GM08714 (cell line): ENCODE results near the gene RAB40B.

Experiments
- H3K4me3 ChIP-seq: fragments of 200-500 bp; sonication (Bioruptor generic); 2 replicates; pipeline ENCODE4 v1.5.1; 2014; ENCODE audit warnings: mild to moderate bottlenecking, low read length, inconsistent platforms
- ZNF274 ChIP-seq: IDR thresholded peaks from 2 replicates; pipeline ENCODE4 v1.6.1; 2012; ENCODE audit warnings: mild to moderate bottlenecking, low read depth, low read length

The RAB40B gene

GRCh38 chr17:82627405-82627804 lies 71.1 kb downstream of the RAB40B start:
- no peak for TF ChIP-seq ZNF274

DNA sequence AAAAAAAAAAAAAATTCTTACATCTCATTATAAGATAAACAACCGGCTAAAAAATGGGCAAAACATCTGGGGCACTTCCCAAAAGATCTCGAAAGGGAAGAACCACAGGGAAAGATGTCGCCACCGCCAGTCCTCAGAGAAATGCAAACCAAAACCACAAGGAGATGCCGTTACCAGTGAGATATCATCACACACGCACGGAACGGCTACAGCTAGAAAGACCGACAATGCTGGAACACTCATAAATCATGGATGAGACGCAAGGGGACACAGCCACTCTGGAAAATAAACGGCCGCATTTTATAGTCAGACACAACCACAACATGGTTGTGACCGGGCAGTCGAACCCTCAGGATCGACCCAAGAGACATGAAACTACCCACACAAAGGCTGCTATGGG lies 74.8 kb downstream of the RAB40B start:
- no peak overlapping the region for H3K4me3 ChIP-seq
- no peak for TF ChIP-seq ZNF274

More at GRCh38 chr17:82627405-82627804, 71.1 kb downstream of the RAB40B start:
- H3K4me3 ChIP-seq: no peak overlapping the region

DNA sequence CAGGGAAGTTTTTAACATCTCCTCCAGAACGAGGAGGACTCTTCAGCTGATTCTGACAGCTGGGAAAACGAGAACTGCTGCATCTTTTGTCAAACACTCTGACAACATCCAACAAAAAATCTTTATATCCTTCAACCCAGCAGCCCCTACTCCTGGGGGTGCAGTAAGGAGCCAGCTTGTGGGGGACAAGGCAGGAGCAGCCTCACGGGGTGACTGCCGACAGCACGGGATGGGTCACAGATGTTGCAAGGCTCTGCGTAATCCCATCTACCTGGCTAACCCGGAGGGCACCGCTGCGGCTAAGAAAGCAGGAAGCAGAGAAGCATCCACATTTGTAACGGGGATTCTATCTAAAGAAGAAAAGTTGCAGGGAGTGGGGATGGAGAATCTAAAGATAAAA lies 78.9 kb downstream of the RAB40B start:
- no peak overlapping the region for H3K4me3 ChIP-seq
- no peak for TF ChIP-seq ZNF274

- no peak overlapping the region for H3K4me3 ChIP-seq
- TF ChIP-seq ZNF274: no peak
These were observed 79.3 kb downstream of the RAB40B start for GRCh38 chr17:82619211-82619610.

DNA sequence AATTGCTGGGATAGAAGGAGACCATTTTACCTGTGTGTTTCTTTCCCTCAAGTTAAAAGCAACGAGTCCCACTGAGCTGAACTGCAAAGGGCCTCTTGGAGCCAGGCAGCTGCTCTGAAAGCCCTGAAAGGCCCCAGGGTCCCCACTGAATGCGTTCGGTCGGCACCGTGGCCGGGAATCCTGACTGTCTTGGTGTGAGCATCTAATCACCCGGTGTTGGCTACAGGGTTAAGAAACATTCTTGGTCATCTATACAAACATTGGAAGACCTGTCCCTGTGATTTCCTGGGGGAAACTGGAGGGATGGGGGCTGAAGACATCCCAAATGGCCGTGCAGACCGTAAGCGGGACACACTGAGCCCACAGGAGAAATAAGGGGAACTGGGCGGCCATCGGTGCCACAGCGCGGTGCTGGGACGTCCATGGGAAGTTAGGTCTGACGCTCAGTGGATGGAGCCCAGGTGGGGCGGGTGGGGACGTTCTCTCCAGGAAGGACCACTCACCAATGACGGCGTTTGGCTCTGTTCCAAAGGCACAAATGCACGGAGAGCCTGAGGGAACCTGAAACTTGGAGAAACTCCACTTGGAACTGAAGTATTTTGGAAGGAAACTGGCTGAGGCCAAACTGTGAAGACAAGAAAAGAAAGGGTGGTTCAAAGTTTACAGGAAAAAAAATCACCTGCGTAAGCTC lies 82.3 kb downstream of the RAB40B start:
- TF ChIP-seq ZNF274: no peak
- no peak overlapping the region for H3K4me3 ChIP-seq

DNA sequence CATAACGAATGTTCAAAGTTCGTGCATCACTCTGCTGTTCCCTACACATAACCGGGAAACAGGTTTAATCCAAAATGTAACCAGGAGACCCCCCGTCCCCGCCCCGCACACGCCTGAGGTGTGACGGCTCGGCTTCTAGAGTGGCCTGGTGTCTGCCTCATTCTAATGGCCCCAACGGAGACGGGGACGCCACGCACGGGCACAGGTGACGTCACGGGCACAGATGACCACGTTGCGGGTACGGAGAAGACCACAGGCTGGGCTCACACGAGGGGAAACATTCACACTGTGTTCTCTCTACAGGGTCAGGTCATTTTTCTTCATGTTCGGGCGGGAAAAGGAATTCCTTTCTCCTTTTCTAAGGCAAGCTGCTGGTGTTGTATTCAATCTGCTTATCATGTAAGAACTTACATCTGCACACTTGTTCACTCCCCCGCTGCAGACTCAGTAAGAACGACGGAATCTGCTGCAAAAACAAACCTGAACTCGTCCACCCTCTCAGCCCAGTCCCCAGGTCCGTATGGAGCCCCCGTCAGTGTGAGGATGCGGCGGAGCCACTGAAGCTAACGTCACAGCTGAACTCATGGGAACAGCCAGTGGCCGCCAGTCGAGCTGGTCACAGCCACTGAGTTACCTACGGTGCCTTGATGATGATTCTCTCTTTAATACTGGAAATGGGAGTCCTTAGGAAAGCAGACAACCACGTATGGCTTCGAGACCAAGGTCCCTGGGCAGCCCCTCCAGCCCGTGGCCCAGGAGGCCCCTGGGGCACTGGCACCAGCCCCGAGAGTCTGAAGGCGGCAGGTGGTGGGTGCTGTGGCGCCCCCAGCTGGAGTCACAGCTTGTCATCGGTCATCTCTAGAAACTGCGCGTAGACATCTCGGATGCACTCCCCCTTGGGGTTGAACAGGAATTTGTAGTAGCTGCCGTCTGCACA lies 83.1 kb downstream of the RAB40B start:
- no peak overlapping the region for H3K4me3 ChIP-seq
- no peak for TF ChIP-seq ZNF274

GRCh38 chr17:82614095-82614631 lies 84.3 kb downstream of the RAB40B start:
- no peak for TF ChIP-seq ZNF274
- H3K4me3 ChIP-seq: no peak overlapping the region

DNA sequence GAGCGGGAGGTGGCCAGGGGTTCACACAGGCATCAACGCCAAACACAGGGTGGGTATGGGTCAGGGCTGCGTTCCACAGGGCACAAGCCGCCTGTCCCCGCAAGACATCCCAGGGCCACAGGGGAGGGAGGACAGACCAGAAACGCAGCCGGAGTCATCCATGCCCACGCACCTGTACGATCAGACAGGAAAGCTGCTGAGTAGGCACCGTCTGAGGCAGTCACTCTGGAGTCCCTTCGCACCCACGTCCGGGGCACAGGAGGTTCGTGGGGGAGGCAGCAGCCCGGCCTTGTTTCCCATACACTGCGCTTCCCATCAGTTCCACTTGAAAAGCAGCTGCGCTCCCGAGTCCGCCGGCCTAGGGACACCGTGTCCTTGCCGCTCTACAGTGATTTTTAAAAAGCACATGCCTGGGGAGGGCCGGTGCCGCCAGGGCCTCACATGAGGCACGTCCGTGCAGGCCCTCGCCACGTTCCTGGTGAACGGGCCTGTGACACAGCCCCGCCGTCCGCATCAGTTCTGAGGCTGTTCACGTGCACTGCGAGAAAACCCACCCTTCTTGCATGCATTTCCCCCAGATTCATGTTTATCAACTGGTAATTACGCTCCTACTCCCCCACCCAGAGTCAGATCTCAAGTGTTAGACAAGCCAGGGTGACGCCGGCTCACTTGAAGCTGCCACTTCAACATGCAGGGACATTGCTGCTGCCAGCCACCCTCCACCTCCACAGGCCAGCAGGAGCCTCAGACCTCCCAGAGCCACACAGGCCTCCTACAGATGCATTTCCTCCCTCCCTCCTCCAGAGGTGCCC lies 85.0 kb downstream of the RAB40B start:
- TF ChIP-seq ZNF274: no peak
- H3K4me3 ChIP-seq: no peak overlapping the region

GRCh38 chr17:82611140-82612058 lies 87.1 kb downstream of the RAB40B start:
- no peak overlapping the region for H3K4me3 ChIP-seq
- TF ChIP-seq ZNF274: no peak

GRCh38 chr17:82609655-82610054 lies 88.8 kb downstream of the RAB40B start:
- H3K4me3 ChIP-seq: no peak overlapping the region
- no peak for TF ChIP-seq ZNF274

DNA sequence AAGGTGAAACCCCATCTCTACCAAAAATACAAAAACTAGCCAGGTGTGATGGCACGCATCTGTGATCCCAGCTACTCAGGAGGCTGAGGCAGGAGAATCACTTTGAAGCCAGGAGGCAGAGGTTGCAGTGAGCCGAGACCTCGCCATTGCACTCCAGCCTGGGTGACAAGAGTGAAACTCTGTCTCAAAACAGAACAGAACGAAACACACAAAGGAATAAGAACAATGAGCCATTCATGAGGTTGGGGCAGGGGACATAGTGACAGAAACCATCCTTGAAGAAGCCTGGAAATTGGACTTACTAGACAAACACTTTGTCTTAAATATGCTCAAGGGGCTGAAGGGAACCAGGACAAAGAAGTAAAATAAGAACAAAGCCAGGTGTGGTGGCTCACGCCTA lies 89.7 kb downstream of the RAB40B start:
- H3K4me3 ChIP-seq: no peak overlapping the region
- no peak for TF ChIP-seq ZNF274

DNA sequence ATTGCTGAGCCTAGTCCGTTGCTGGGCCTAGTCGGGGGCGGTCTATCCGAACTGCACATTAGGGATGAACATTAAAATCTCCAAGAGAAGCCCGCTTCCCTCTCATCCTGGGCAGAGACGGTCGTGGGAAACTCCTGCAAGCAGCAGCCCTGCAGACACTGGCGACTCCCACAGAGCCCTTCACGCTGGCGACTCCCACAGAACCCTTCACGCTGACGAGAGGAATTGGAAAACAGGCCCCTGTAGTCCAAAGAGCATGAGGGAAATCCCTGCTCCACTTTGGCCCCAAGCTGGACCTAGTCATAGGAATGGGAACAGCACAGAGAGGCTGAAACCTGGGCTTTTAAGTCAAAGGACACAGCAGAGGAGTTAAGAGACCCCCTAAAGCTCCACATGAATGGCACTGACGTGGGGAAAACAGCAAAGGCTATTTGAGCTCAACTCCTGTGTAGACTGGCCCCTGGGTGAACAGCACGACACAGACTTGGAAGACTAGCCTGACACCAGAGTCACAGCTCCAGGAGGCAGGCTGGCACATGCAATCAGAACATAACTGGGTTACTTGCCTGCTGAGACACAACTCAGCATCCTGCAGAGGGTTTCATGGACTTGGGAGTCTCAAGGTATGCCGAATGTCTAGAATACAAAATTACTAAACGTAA lies 92.4 kb downstream of the RAB40B start:
- H3K4me3 ChIP-seq: no peak overlapping the region
- TF ChIP-seq ZNF274: no peak
